Esophagus muscularis mucosa (tissue), 4 donors: ENCODE data around the gene RAB1A.
"Not testable (repeated sequence)": the region's sequence is repeated elsewhere in the genome, so short reads cannot be mapped to it uniquely, and the experiment has no call there.

Experiments used
- CTCF ChIP-seq, 3 experiments: fragments of 200-600 bp in 2 of 3; fragments of 450-650 bp in 1 of 3; sonication (generic) in 2 of 3; IDR thresholded peaks; one replicate each; pipeline ENCODE4 v1.5.1; 2017 to 2019; ENCODE audit warnings: antibody characterized with exemption in 3 of 3, mild to moderate bottlenecking in 2 of 3, moderate library complexity in 1 of 3
- EP300 ChIP-seq: sonication (generic); formaldehyde crosslinking; IDR thresholded peaks from one replicate; pipeline ENCODE4 v1.6.1; 2017; ENCODE audit warnings: antibody characterized with exemption
- POLR2A ChIP-seq: fragments of 450-650 bp; IDR thresholded peaks from one replicate; pipeline ENCODE4 v1.6.1; 2017; ENCODE audit warnings: antibody characterized with exemption, moderate library complexity, mild to moderate bottlenecking, low read depth
- POLR2AphosphoS5 ChIP-seq, 2 donors: sonication (generic); formaldehyde crosslinking; IDR thresholded peaks; one replicate each; pipeline ENCODE4 v1.6.1; 2017; ENCODE audit warnings: antibody characterized with exemption in 2 of 2

DNA sequence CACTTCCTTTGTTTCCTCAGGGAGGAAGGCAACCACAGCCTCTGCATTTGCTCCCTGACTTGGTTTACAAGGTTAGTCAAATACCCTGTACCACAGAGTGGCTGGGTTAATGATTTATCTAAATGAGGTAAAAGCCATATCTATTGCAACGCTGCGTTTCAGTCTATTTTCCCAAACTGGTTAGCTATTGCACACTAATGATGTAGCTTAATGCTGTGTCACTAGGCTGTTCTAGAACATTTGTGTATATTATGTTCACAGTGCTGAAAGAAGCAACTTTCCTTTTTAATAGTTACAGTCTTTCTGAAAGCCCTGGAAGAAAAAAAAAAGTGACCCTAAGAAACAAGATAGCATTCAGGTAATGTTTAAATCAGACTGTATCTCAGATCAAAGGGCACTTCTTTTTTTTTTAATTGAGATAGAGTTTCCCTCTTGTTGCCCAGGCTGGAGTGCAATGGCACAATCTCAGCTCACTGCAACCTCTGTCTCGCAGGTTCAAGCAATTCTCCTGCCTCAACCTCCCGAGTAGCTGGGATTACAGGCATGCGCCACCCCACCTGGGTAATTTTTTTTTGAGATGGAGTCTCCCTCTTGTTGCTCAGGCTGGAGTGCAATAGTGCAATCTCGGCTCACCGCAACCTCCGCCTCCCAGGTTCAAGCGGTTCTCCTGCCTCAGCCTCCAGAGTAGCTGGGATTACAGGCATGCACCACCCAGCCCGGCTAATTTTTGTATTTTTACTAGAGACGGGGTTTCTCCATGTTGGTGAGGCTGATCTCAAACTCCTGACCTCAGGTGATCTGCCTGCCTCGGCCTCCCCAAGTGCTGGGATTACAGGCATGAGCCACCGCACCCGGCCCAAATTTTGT lies 40.9 kb upstream of the RAB1A start:
- not testable (repeated sequence) for TF ChIP-seq EP300; CTCF (IDR thresholded peaks at IDR 0.05); POLR2AphosphoS5 (IDR thresholded peaks at IDR 0.05); POLR2A
